A673 (cell line): ENCODE results near the gene MXRA8.

Experiments used
- CTCF ChIP-seq: fragments of 300-800, 200-600 bp; sonication (generic); conservative IDR thresholded peaks from 2 replicates; pipeline ENCODE4 v1.5.1; 2017; ENCODE audit warnings: low read depth, mild to moderate bottlenecking, antibody characterized with exemption, low read length, moderate library complexity, mixed read lengths
- EZH2 ChIP-seq: fragments of 200-600 bp; sonication (generic); IDR thresholded peaks from 2 replicates; pipeline ENCODE4 v1.6.1; 2017; ENCODE audit warnings: borderline replicate concordance, low read depth, mild to moderate bottlenecking, mixed read lengths, antibody characterized with exemption, low read length; ENCODE audit not compliant: poor library complexity, severe bottlenecking

GRCh38 chr1:1336931-1337792 lies 21.2 kb downstream of the MXRA8 start:
- TF ChIP-seq CTCF (no peak), EZH2 (no peak)
